Measurements from ENCODE around the gene TNIP2. TPM values are rescaled to one million over a fixed set of nuclear protein-coding genes. Genes with fewer than 3 reads are reported as not detected.

TNIP2 gene
- total RNA-seq, 1 donor from 2014 or later, result 19.4 TPM

DNA sequence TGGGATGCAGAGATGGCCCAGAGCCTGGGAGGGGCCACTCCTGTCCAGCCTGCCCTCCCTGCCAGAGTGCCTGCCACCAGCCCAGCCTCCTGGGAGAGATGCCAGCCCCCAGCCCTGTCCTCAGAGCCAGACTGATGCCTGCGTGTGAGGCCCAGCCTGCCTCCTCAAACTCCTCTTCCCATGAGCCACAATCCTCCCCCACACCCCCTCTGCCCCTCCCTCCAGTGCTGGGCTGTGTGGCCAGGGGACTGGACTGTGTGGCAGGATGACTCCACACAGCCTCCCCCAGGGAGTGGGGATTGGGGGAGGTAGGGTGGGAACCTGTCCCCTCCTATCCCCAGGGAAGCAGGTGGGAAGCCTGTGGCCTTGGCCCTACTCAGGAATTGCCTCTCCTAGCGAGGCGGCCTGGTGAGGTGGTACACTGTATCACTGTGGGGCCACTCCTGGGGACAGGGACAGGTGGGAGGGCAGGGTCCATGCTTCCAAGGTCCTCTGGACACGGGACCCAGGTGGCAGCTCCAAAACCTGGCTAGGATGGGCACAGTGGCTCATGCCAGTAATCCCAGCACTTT is 32.5 kb upstream of the TNIP2 start:
- DNase-seq, result peak; percentile 82
- TF ChIP-seq CTCF (IDR thresholded peaks at IDR 0.05; ENCODE audit: borderline replicate concordance), result no peak
- Histone ChIP-seq H3K27ac (replicated peaks) (peak overlapping the region; percentile 87), H3K4me1 (peaks cover 62% of the 10 kb centered on the region), H3K27me3 (ENCODE audit: low read depth) (no peaks in the 10 kb centered on the region), H3K36me3 (no peaks in the 10 kb centered on the region), H3K9me3 (replicated peaks) (peaks cover 9% of the 10 kb centered on the region), H3K4me3 (no peak overlapping the region)
- intact Hi-C loops (cut with micrococcal nuclease), result no loop called here

DNA sequence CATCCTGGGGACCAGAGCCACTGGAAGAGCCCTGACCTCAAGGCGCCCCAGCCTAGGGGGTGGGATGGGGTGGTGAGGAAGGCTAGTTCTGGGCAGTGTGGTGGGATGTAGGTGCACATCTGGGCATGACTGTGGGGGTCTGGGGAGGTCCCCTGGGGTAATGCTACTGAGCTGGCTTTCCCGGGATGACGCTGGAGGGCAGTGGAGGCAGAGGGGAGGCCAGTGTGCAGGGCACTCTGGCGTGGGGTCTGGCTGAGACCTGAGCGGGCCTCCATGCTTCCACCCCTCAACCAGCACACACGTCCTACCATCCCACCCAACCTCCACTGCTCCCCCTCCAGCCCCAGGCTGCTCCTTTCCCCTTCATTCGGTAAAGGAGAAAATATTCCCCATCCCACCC is 32.0 kb upstream of the TNIP2 start:
- Histone ChIP-seq H3K36me3 (no peaks in the 10 kb centered on the region), H3K4me1 (peaks cover 57% of the 10 kb centered on the region), H3K9me3 (replicated peaks) (peaks cover 15% of the 10 kb centered on the region), H3K27ac (replicated peaks) (peak overlapping the region; percentile 87), H3K27me3 (ENCODE audit: low read depth) (no peaks in the 10 kb centered on the region), H3K4me3 (no peak overlapping the region)
- DNase-seq, result no peak
- intact Hi-C loops (cut with micrococcal nuclease), result no loop called here
- no peak for TF ChIP-seq CTCF (IDR thresholded peaks at IDR 0.05; ENCODE audit: borderline replicate concordance)

DNA sequence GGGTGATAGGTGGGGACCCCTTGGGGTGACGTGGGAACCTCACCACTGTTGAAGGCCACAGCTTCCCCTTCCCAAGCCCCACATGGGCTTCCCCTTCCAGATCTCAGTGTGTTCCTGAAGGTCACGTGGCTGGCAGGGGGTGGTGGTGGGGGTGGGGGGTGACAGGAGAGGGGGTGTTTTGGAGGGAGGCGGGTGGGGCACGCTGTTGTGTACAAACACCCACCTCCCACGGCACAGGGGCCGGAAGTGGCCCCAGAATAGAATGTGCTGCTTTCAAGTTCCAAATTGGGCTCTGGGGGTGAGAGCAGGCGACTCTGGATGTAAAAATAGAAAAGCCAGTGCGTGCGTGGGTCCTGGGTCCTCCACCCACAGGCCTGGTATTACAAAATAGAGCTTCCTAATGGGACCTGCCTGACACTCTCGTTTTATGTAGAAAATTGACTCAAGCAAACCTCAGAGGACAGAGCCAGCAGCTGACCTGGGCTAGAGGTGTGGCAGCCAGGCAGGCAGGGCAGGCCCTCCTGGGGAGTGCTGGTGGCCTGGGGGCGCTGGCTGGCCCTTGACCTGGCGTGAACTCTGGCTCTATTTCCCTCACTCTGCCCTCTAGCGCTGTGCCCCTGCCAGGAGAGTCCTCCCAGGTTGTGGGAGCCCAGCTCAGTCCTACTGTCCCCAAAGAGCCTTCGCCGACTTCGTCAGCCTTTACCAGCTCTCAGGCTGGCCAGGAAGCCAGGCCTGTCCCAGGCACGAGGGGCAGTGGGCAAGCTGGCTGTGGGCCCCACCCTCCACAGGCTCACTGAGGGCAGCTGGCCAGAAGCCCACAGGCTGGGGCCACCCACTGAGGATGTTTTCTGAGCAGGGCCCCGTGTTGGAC is 31.3 kb upstream of the TNIP2 start:
- no peaks in the 10 kb centered on the region for H3K36me3 ChIP-seq
- peak; percentile 21 for TF ChIP-seq CTCF (IDR thresholded peaks at IDR 0.05; ENCODE audit: borderline replicate concordance)
- peaks cover 21% of the 10 kb centered on the region for H3K9me3 ChIP-seq (replicated peaks)
- no peak overlapping the region for H3K4me3 ChIP-seq
- intact Hi-C loops (cut with micrococcal nuclease), result no loop called here
- no peaks in the 10 kb centered on the region for H3K27me3 ChIP-seq (ENCODE audit: low read depth)
- H3K27ac ChIP-seq (replicated peaks), result peak overlapping the region; percentile 87
- DNase-seq, result no peak
- peaks cover 54% of the 10 kb centered on the region for H3K4me1 ChIP-seq

DNA sequence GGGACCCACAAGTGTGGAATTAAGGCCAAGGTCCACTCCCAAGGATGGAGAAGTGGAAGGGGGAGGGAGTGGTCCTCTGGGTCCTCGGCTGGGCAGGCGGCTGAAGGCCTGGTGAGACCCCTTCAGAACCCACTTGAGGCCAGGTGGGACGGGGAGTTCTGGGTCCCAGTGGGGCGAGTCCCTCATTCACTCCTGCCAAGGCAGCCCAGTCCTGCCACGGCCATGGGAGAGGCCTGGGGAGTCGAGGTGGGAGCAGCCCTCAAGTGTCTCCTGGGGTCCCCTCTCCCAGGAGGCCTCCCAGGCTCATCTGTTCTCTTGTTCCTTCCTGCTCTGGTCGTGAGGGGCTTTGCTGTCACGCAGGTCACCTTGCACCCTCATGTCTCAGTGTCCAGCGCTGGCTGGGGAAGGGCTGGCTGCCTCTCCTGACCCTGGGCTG is 30.7 kb upstream of the TNIP2 start:
- no peak overlapping the region for H3K4me3 ChIP-seq
- no peak for TF ChIP-seq CTCF (IDR thresholded peaks at IDR 0.05; ENCODE audit: borderline replicate concordance)
- DNase-seq, result no peak
- peaks cover 47% of the 10 kb centered on the region for H3K4me1 ChIP-seq
- no peaks in the 10 kb centered on the region for H3K27me3 ChIP-seq (ENCODE audit: low read depth)
- peaks cover 26% of the 10 kb centered on the region for H3K9me3 ChIP-seq (replicated peaks)
- intact Hi-C loops (cut with micrococcal nuclease), result no loop called here
- H3K36me3 ChIP-seq, result no peaks in the 10 kb centered on the region
- H3K27ac ChIP-seq (replicated peaks), result peak overlapping the region; percentile 87

DNA sequence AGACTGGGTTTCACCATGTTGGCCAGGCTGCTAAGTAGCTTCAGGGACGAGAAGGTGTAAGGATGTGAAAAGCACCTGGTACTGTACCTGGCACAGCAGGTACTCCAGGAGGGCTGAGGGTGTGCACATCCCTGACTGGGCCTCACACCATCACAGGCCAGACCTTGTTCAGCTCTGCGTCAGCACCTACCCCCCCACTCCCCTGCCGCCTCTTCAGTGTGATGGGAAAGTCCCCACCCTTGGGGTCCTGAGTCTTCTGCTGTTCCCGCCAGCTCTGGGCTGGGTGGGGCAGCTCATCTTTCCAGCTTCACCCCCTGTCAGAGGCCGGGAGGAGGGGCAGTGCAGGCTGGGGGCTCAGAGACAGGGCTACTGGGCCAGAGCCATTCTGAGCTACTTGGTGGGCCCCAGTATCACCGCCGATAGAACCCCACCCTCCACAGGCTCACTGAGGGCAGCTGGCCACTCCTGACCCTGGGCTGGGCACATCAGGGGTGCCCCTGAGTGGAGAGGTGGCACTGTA is 30.1 kb upstream of the TNIP2 start:
- H3K27me3 ChIP-seq (ENCODE audit: low read depth), result no peaks in the 10 kb centered on the region
- no peaks in the 10 kb centered on the region for H3K36me3 ChIP-seq
- no peak overlapping the region for H3K4me3 ChIP-seq
- intact Hi-C loops (cut with micrococcal nuclease), result no loop called here
- no peak for TF ChIP-seq CTCF (IDR thresholded peaks at IDR 0.05; ENCODE audit: borderline replicate concordance)
- H3K27ac ChIP-seq (replicated peaks), result peak overlapping the region; percentile 87
- DNase-seq, result no peak
- H3K9me3 ChIP-seq (replicated peaks), result peaks cover 31% of the 10 kb centered on the region
- H3K4me1 ChIP-seq, result peaks cover 41% of the 10 kb centered on the region
